GM23338 (cell line): ENCODE data around the gene RCOR3. TPM values are rescaled to one million over a fixed set of nuclear protein-coding genes. Genes with fewer than 3 reads are reported as not detected.
"Not testable (repeated sequence)": the region's sequence is repeated elsewhere in the genome, so short reads cannot be mapped to it uniquely, and the experiment has no call there.

Source experiments
- ATAC-seq: fragments of 200-7000 bp; cut with Tn5 transposase; 3 replicates; pipeline ENCODE4 v1.9.1; 2020
- DNase-seq: peaks from one replicate; pipeline ENCODE4 v3.0.0-alpha.2; 2015; ENCODE audit warnings: low spot score
- H2AFZ ChIP-seq: fragments of 200-600 bp; sonication (generic); 2 replicates; pipeline ENCODE4 v1.8.0; 2016; ENCODE audit warnings: antibody characterized with exemption, mild to moderate bottlenecking, moderate library complexity
- H3F3A ChIP-seq: fragments of 200-600 bp; sonication (generic); replicated peaks from 2 replicates; pipeline ENCODE4 v1.8.0; 2017; ENCODE audit warnings: antibody characterized with exemption, mixed run types, low read depth
- H3K27ac ChIP-seq: fragments of 200-600 bp; sonication (generic); 2 replicates; pipeline ENCODE4 v1.6.1; 2016; ENCODE audit warnings: low read depth
- H3K27me3 ChIP-seq: fragments of 200-600 bp; sonication (generic); 2 replicates; pipeline ENCODE4 v1.8.0; 2016; ENCODE audit warnings: mild to moderate bottlenecking, mixed run types, moderate library complexity; ENCODE audit not compliant: insufficient read depth
- H3K36me3 ChIP-seq: fragments of 200-600 bp; sonication (generic); 2 replicates; pipeline ENCODE4 v1.8.0; 2016; ENCODE audit warnings: mild to moderate bottlenecking; ENCODE audit not compliant: insufficient read depth
- H3K4me1 ChIP-seq: fragments of 200-600 bp; sonication (generic); 2 replicates; pipeline ENCODE4 v1.8.0; 2016; ENCODE audit warnings: mild to moderate bottlenecking, moderate library complexity; ENCODE audit not compliant: insufficient read depth
- H3K4me2 ChIP-seq: fragments of 200-600 bp; sonication (generic); 2 replicates; pipeline ENCODE4 v1.7.1; 2017; ENCODE audit warnings: mixed run types
- H3K4me3 ChIP-seq: fragments of 200-600 bp; sonication (generic); 2 replicates; pipeline ENCODE4 v1.6.1; 2016; ENCODE audit warnings: mixed run types
- H3K79me2 ChIP-seq: fragments of 200-600 bp; sonication (generic); replicated peaks from 2 replicates; pipeline ENCODE4 v1.8.0; 2017; ENCODE audit warnings: mild to moderate bottlenecking; ENCODE audit not compliant: insufficient read depth
- H3K9me2 ChIP-seq: fragments of 200-600 bp; sonication (generic); 2 replicates; pipeline ENCODE4 v1.8.0; 2017; ENCODE audit not compliant: insufficient read depth
- H4K20me1 ChIP-seq: fragments of 200-600 bp; sonication (generic); replicated peaks from 2 replicates; pipeline ENCODE4 v1.8.0; 2017; ENCODE audit warnings: mild to moderate bottlenecking; ENCODE audit not compliant: insufficient read depth
- H3K27ac Mint-ChIP-seq: 2 replicates; pipeline ENCODE4 v1.8.0; 2020; ENCODE audit warnings: inconsistent platforms, mild to moderate bottlenecking, moderate library complexity, mixed read lengths
- H3K27me3 Mint-ChIP-seq: 3 replicates; pipeline ENCODE4 v1.8.0; 2022; ENCODE audit warnings: low read depth, mild to moderate bottlenecking, moderate library complexity, mixed read lengths, inconsistent platforms; ENCODE audit not compliant: insufficient read depth, poor library complexity
- H3K36me3 Mint-ChIP-seq: 3 replicates; pipeline ENCODE4 v1.8.0; 2021; ENCODE audit warnings: low read depth, mild to moderate bottlenecking, inconsistent platforms, moderate library complexity, mixed read lengths
- H3K4me1 Mint-ChIP-seq: 3 replicates; pipeline ENCODE4 v1.8.0; 2020; ENCODE audit warnings: mild to moderate bottlenecking, inconsistent platforms, mixed read lengths
- H3K4me3 Mint-ChIP-seq: 3 replicates; pipeline ENCODE4 v1.8.0; 2021; ENCODE audit warnings: moderate library complexity, mild to moderate bottlenecking, inconsistent platforms, mixed read lengths
- H3K9me3 Mint-ChIP-seq: 3 replicates; pipeline ENCODE4 v1.8.0; 2020; ENCODE audit warnings: moderate library complexity, mild to moderate bottlenecking, inconsistent platforms, mixed read lengths
- CREB1 ChIP-seq: fragments of 250-450 bp; sonication (Bioruptor Pico); IDR thresholded peaks from 2 replicates; pipeline ENCODE4 v1.5.0; 2020; ENCODE audit warnings: low read depth, mild to moderate bottlenecking, moderate library complexity
- EZH2 ChIP-seq: fragments of 200-600 bp; sonication (generic); IDR thresholded peaks from one replicate; pipeline ENCODE4 v1.8.0; 2017; ENCODE audit warnings: antibody characterized with exemption, mild to moderate bottlenecking, low read depth; ENCODE audit not compliant: unreplicated experiment
- EZH2phosphoT487 ChIP-seq: fragments of 200-600 bp; sonication (generic); IDR thresholded peaks from one replicate; pipeline ENCODE4 v1.8.1; 2018; ENCODE audit warnings: antibody characterized with exemption; ENCODE audit not compliant: unreplicated experiment
- JUNB ChIP-seq: IDR thresholded peaks from one replicate; pipeline ENCODE4 v1.6.1; 2016; ENCODE audit warnings: antibody characterized with exemption; ENCODE audit not compliant: unreplicated experiment
- NANOG ChIP-seq: IDR thresholded peaks from 2 replicates; pipeline ENCODE4 v1.6.1; 2016; ENCODE audit warnings: antibody characterized with exemption, borderline replicate concordance
- POLR2AphosphoS5 ChIP-seq: IDR thresholded peaks from 2 replicates; pipeline ENCODE4 v1.6.1; 2016; ENCODE audit warnings: antibody characterized with exemption, low read depth
- STAT1 ChIP-seq: IDR thresholded peaks from one replicate; pipeline ENCODE4 v1.6.1; 2016; ENCODE audit warnings: antibody characterized with exemption; ENCODE audit not compliant: unreplicated experiment
- ZNF114 ChIP-seq: fragments of 250-450 bp; sonication (Bioruptor Pico); IDR thresholded peaks from 2 replicates; pipeline ENCODE4 v1.5.0; 2020; ENCODE audit warnings: mild to moderate bottlenecking, moderate library complexity
- ZNF331 ChIP-seq: fragments of 250-450 bp; sonication (Bioruptor Pico); IDR thresholded peaks from 2 replicates; pipeline ENCODE4 v1.5.0; 2020; ENCODE audit warnings: low read depth, mild to moderate bottlenecking, moderate library complexity
- polyA plus RNA-seq: library from polyadenylated mRNA; unstranded; fragments of >200 nt; fragmentation: Nextera tagmentation; extraction: Ambion mirVana; gene quantifications from 2 replicates; pipeline ENCODE4 v1.2.1, GENCODE V29; 2016
- total RNA-seq: library from RNA; depleted of rRNA; stranded (reverse); fragments of >200 nt; shearing (Covaris generic); gene quantifications from 2 replicates; pipeline ENCODE4 v1.2.3, GENCODE V29; 2014
- TF ChIP-seq, protein P1 (sequence below): IDR thresholded peaks from one replicate; pipeline ENCODE4 v1.6.1; 2018; ENCODE audit warnings: antibody characterized with exemption; ENCODE audit not compliant: unreplicated experiment
- TF ChIP-seq, protein P2 (sequence below): IDR thresholded peaks from 2 replicates; pipeline ENCODE4 v1.6.1; 2016; ENCODE audit warnings: antibody characterized with exemption
- TF ChIP-seq, protein P3 (sequence below): fragments of 250-450 bp; sonication (Bioruptor Pico); IDR thresholded peaks from 2 replicates; pipeline ENCODE4 v1.5.0; 2020; ENCODE audit warnings: mild to moderate bottlenecking, moderate library complexity

Gene RCOR3
- total and polyA plus RNA-seq, 2 experiments from 2014 or later: 19.4 to 26.2 TPM

DNA sequence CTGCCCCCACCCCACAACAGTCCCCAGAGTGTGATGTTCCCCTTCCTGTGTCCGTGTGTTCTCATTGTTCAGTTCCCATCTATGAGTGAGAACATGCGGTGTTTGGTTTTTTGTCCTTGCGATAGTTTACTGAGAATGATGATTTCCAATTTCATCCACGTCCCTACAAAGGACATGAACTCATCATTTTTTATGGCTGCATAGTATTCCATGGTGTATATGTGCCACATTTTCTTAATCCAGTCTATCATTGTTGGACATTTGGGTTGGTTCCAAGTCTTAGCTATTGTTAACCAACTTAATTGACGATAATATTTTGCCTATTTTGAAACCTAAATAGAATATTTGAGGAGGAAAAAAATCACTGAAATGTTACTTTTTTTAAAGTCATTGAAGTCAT is 3.9 kb downstream of the RCOR3 start:
- DNase-seq, ATAC-seq, H3K4me3 ChIP-seq, H2AFZ ChIP-seq, H3K27ac Mint-ChIP-seq, H3K4me3 Mint-ChIP-seq, H3K4me1 Mint-ChIP-seq, H3K4me2 ChIP-seq, H3K27me3 ChIP-seq, H3K36me3 ChIP-seq, H4K20me1 ChIP-seq, H3K27ac ChIP-seq, H3F3A ChIP-seq, H3K4me1 ChIP-seq, H3K9me3 Mint-ChIP-seq, H3K9me2 ChIP-seq: not testable (repeated sequence)
- H3K27me3 Mint-ChIP-seq: peaks cover 11% of the 10 kb centered on the region
- H3K79me2 ChIP-seq: peaks cover 64% of the 10 kb centered on the region
- peaks cover 34% of the 10 kb centered on the region; the same call in 2 of the 3 replicates for H3K36me3 Mint-ChIP-seq

DNA sequence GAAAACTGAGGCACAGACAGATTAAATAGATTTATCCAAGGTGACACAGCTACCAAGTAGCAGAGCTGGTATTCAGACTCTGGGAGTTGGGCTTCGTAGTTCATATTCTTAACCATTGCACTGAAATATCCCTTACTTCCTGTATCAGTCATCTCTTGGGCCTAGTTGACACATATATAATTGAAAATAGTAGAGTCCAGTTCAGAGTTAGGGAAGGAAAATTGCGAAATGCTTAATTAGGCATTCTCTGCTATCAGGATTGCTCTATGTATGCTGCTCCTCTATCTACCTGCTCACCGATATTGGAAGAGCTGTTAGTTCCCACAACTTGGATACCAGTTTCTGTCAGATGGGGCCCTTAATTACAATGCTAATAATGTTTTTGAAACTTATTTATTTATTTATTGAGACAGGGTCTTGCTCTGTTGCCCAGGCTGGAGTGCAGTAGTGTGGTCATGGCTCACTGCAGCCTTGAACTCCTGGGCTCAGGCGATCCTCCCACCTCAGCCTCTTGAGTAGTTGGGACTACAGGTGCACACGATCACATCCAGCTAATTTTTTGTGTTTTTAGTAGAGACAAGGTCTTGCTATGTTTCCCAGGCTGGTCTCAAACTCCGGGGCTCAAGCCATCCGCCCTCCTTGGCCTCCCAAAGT is 8.2 kb downstream of the RCOR3 start:
- Histone ChIP-seq H3K27ac (no peak overlapping the region), H3K4me2 (no peak overlapping the region), H3K36me3 (peaks cover 17% of the 10 kb centered on the region), H3K4me1 (no peaks in the 10 kb centered on the region), H3K9me2 (no peaks in the 10 kb centered on the region), H3K4me3 (no peak overlapping the region), H3F3A (no peaks in the 10 kb centered on the region), H4K20me1 (no peaks in the 10 kb centered on the region; the same call in 1 of the 2 replicates), H3K27me3 (no peaks in the 10 kb centered on the region), H3K79me2 (peaks cover 58% of the 10 kb centered on the region), H2AFZ (no peak overlapping the region)
- ATAC-seq: no peak
- H3K4me3 Mint-ChIP-seq: no peak overlapping the region
- no peak overlapping the region for H3K27ac Mint-ChIP-seq
- no peak for DNase-seq
- H3K9me3 Mint-ChIP-seq: no peaks in the 10 kb centered on the region
- no peaks in the 10 kb centered on the region for H3K27me3 Mint-ChIP-seq
- H3K36me3 Mint-ChIP-seq: peaks cover 36% of the 10 kb centered on the region
- no peaks in the 10 kb centered on the region for H3K4me1 Mint-ChIP-seq
- no peak for TF ChIP-seq EZH2
- no peak for TF ChIP-seq JUNB
- TF ChIP-seq, protein P1, sequence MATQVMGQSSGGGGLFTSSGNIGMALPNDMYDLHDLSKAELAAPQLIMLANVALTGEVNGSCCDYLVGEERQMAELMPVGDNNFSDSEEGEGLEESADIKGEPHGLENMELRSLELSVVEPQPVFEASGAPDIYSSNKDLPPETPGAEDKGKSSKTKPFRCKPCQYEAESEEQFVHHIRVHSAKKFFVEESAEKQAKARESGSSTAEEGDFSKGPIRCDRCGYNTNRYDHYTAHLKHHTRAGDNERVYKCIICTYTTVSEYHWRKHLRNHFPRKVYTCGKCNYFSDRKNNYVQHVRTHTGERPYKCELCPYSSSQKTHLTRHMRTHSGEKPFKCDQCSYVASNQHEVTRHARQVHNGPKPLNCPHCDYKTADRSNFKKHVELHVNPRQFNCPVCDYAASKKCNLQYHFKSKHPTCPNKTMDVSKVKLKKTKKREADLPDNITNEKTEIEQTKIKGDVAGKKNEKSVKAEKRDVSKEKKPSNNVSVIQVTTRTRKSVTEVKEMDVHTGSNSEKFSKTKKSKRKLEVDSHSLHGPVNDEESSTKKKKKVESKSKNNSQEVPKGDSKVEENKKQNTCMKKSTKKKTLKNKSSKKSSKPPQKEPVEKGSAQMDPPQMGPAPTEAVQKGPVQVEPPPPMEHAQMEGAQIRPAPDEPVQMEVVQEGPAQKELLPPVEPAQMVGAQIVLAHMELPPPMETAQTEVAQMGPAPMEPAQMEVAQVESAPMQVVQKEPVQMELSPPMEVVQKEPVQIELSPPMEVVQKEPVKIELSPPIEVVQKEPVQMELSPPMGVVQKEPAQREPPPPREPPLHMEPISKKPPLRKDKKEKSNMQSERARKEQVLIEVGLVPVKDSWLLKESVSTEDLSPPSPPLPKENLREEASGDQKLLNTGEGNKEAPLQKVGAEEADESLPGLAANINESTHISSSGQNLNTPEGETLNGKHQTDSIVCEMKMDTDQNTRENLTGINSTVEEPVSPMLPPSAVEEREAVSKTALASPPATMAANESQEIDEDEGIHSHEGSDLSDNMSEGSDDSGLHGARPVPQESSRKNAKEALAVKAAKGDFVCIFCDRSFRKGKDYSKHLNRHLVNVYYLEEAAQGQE: no peak
- no peak for TF ChIP-seq EZH2phosphoT487
- TF ChIP-seq, protein P2, sequence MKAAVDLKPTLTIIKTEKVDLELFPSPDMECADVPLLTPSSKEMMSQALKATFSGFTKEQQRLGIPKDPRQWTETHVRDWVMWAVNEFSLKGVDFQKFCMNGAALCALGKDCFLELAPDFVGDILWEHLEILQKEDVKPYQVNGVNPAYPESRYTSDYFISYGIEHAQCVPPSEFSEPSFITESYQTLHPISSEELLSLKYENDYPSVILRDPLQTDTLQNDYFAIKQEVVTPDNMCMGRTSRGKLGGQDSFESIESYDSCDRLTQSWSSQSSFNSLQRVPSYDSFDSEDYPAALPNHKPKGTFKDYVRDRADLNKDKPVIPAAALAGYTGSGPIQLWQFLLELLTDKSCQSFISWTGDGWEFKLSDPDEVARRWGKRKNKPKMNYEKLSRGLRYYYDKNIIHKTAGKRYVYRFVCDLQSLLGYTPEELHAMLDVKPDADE: no peak
- TF ChIP-seq, protein P3, sequence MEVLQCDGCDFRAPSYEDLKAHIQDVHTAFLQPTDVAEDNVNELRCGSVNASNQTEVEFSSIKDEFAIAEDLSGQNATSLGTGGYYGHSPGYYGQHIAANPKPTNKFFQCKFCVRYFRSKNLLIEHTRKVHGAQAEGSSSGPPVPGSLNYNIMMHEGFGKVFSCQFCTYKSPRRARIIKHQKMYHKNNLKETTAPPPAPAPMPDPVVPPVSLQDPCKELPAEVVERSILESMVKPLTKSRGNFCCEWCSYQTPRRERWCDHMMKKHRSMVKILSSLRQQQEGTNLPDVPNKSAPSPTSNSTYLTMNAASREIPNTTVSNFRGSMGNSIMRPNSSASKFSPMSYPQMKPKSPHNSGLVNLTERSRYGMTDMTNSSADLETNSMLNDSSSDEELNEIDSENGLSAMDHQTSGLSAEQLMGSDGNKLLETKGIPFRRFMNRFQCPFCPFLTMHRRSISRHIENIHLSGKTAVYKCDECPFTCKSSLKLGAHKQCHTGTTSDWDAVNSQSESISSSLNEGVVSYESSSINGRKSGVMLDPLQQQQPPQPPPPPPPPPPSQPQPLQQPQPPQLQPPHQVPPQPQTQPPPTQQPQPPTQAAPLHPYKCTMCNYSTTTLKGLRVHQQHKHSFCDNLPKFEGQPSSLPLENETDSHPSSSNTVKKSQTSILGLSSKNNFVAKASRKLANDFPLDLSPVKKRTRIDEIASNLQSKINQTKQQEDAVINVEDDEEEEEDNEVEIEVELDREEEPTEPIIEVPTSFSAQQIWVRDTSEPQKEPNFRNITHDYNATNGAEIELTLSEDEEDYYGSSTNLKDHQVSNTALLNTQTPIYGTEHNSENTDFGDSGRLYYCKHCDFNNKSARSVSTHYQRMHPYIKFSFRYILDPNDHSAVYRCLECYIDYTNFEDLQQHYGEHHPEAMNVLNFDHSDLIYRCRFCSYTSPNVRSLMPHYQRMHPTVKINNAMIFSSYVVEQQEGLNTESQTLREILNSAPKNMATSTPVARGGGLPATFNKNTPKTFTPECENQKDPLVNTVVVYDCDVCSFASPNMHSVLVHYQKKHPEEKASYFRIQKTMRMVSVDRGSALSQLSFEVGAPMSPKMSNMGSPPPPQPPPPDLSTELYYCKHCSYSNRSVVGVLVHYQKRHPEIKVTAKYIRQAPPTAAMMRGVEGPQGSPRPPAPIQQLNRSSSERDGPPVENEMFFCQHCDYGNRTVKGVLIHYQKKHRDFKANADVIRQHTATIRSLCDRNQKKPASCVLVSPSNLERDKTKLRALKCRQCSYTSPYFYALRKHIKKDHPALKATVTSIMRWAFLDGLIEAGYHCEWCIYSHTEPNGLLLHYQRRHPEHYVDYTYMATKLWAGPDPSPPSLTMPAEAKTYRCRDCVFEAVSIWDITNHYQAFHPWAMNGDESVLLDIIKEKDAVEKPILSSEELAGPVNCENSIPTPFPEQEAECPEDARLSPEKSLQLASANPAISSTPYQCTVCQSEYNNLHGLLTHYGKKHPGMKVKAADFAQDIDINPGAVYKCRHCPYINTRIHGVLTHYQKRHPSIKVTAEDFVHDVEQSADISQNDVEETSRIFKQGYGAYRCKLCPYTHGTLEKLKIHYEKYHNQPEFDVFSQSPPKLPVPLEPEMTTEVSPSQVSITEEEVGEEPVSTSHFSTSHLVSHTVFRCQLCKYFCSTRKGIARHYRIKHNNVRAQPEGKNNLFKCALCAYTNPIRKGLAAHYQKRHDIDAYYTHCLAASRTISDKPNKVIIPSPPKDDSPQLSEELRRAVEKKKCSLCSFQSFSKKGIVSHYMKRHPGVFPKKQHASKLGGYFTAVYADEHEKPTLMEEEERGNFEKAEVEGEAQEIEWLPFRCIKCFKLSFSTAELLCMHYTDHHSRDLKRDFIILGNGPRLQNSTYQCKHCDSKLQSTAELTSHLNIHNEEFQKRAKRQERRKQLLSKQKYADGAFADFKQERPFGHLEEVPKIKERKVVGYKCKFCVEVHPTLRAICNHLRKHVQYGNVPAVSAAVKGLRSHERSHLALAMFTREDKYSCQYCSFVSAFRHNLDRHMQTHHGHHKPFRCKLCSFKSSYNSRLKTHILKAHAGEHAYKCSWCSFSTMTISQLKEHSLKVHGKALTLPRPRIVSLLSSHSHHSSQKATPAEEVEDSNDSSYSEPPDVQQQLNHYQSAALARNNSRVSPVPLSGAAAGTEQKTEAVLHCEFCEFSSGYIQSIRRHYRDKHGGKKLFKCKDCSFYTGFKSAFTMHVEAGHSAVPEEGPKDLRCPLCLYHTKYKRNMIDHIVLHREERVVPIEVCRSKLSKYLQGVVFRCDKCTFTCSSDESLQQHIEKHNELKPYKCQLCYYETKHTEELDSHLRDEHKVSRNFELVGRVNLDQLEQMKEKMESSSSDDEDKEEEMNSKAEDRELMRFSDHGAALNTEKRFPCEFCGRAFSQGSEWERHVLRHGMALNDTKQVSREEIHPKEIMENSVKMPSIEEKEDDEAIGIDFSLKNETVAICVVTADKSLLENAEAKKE (CRISPR knock-in tag): no peak
- TF ChIP-seq POLR2AphosphoS5: no peak
- no peak for TF ChIP-seq ZNF114 (CRISPR knock-in tag)
- no peak for TF ChIP-seq CREB1 (CRISPR knock-in tag)
- TF ChIP-seq STAT1: no peak
- no peak for TF ChIP-seq NANOG
- no peak for TF ChIP-seq ZNF331 (CRISPR knock-in tag)
